Central memory CD8-positive, alpha-beta T cell (primary cell): ENCODE results near the gene ANO3.
"Not testable (repeated sequence)": the region's sequence is repeated elsewhere in the genome, so short reads cannot be mapped to it uniquely, and the experiment has no call there.

ENCODE experiments used
- ATAC-seq: fragments of 150-1000 bp; cut with Tn5 transposase; replicated peaks from 2 replicates; pipeline ENCODE4 v1.10.0; 2022; ENCODE audit warnings: mild to moderate bottlenecking, moderate FRiP score, moderate number of reproducible peaks; ENCODE audit not compliant: poor library complexity, severe bottlenecking; ENCODE audit errors: extremely low read depth
- DNase-seq, 2 donors: peaks; one replicate each; pipeline ENCODE4 v3.0.0; 2021; ENCODE audit warnings: low spot score in 2 of 2
- H3K27ac Mint-ChIP-seq: one replicate; pipeline ENCODE4 v1.8.0; 2022; ENCODE audit warnings: low read depth, mild to moderate bottlenecking, moderate library complexity, mixed read lengths
- H3K27me3 Mint-ChIP-seq: one replicate; pipeline ENCODE4 v1.8.0; 2022; ENCODE audit warnings: mixed read lengths
- H3K36me3 Mint-ChIP-seq: one replicate; pipeline ENCODE4 v1.8.0; 2022; ENCODE audit warnings: mild to moderate bottlenecking, moderate library complexity, mixed read lengths; ENCODE audit not compliant: insufficient read depth
- H3K4me1 Mint-ChIP-seq: one replicate; pipeline ENCODE4 v1.8.0; 2022; ENCODE audit warnings: mixed read lengths
- H3K4me3 Mint-ChIP-seq: one replicate; pipeline ENCODE4 v1.8.0; 2022; ENCODE audit warnings: mild to moderate bottlenecking, moderate library complexity, mixed read lengths
- H3K9me3 Mint-ChIP-seq: one replicate; pipeline ENCODE4 v1.8.0; 2022; ENCODE audit warnings: mixed read lengths

Gene ANO3

GRCh38 chr11:26571861-26572654 is 240.1 kb downstream of the ANO3 start, which contains the start of gene MUC15:
Gene MUC15 (minus strand): TSS chr11:26572263. CDS start chr11:26567094, 5,169 bp downstream.
- Mint-ChIP-seq H3K4me1 (no peaks in the 10 kb centered on the region), H3K36me3 (no peaks in the 10 kb centered on the region), H3K27me3 (no peaks in the 10 kb centered on the region), H3K9me3 (no peaks in the 10 kb centered on the region), H3K4me3 (no peak within 1 kb of the TSS), H3K27ac (no peak within 1 kb of the TSS)
- DNase-seq (no peak), ATAC-seq (no peak)

GRCh38 chr11:26572770-26573402 is 241.0 kb downstream of the ANO3 start:
- H3K4me3 Mint-ChIP-seq, result no peak overlapping the region
- H3K27ac Mint-ChIP-seq, result no peak overlapping the region
- ATAC-seq, result no peak

GRCh38 chr11:26573896-26574295 is 242.0 kb downstream of the ANO3 start:
- Mint-ChIP-seq H3K9me3 (no peaks in the 10 kb centered on the region), H3K36me3 (no peaks in the 10 kb centered on the region), H3K27ac (no peak overlapping the region), H3K27me3 (no peaks in the 10 kb centered on the region), H3K4me1 (no peaks in the 10 kb centered on the region), H3K4me3 (no peak overlapping the region)
- ATAC-seq (no peak), DNase-seq (no peak)

More at GRCh38 chr11:26572770-26573402, 241.0 kb downstream of the ANO3 start:
- DNase-seq, result no peak
- no peaks in the 10 kb centered on the region for H3K9me3 Mint-ChIP-seq
- H3K36me3 Mint-ChIP-seq, result no peaks in the 10 kb centered on the region
- H3K27me3 Mint-ChIP-seq, result no peaks in the 10 kb centered on the region
- H3K4me1 Mint-ChIP-seq, result no peaks in the 10 kb centered on the region

- no peaks in the 10 kb centered on the region for H3K36me3 Mint-ChIP-seq
- ATAC-seq (no peak), DNase-seq (no peak)
- H3K4me1 Mint-ChIP-seq, result no peaks in the 10 kb centered on the region
- H3K27ac Mint-ChIP-seq, result no peak overlapping the region
- no peaks in the 10 kb centered on the region for H3K27me3 Mint-ChIP-seq
- H3K4me3 Mint-ChIP-seq, result no peak overlapping the region
- peaks cover 5% of the 10 kb centered on the region for H3K9me3 Mint-ChIP-seq
Measured at GRCh38 chr11:26575946-26576345, 244.0 kb downstream of the ANO3 start.

GRCh38 chr11:26578998-26579661 is 247.2 kb downstream of the ANO3 start:
- no peaks in the 10 kb centered on the region for H3K27me3 Mint-ChIP-seq
- H3K36me3 Mint-ChIP-seq, result no peaks in the 10 kb centered on the region
- DNase-seq (no peak), ATAC-seq (no peak)
- no peaks in the 10 kb centered on the region for H3K4me1 Mint-ChIP-seq
- peaks cover 5% of the 10 kb centered on the region for H3K9me3 Mint-ChIP-seq
- no peak overlapping the region for H3K4me3 Mint-ChIP-seq
- no peak overlapping the region for H3K27ac Mint-ChIP-seq

GRCh38 chr11:26579683-26580082 is 247.8 kb downstream of the ANO3 start:
- no peak overlapping the region for H3K4me3 Mint-ChIP-seq
- peaks cover 5% of the 10 kb centered on the region for H3K9me3 Mint-ChIP-seq
- H3K27ac Mint-ChIP-seq, result no peak overlapping the region
- no peak for ATAC-seq
- no peaks in the 10 kb centered on the region for H3K36me3 Mint-ChIP-seq
- no peaks in the 10 kb centered on the region for H3K27me3 Mint-ChIP-seq
- no peak for DNase-seq
- no peaks in the 10 kb centered on the region for H3K4me1 Mint-ChIP-seq

GRCh38 chr11:26580929-26581328 is 249.0 kb downstream of the ANO3 start:
- ATAC-seq, result no peak
- Mint-ChIP-seq H3K4me3 (no peak overlapping the region), H3K36me3 (no peaks in the 10 kb centered on the region), H3K27ac (no peak overlapping the region), H3K4me1 (no peaks in the 10 kb centered on the region), H3K27me3 (no peaks in the 10 kb centered on the region), H3K9me3 (peaks cover 5% of the 10 kb centered on the region)
- no peak for DNase-seq

- no peak for ATAC-seq
- Mint-ChIP-seq H3K4me3 (no peak overlapping the region), H3K27me3 (no peaks in the 10 kb centered on the region), H3K4me1 (no peaks in the 10 kb centered on the region), H3K9me3 (peaks cover 5% of the 10 kb centered on the region), H3K36me3 (no peaks in the 10 kb centered on the region), H3K27ac (no peak overlapping the region)
- no peak for DNase-seq
Measured at GRCh38 chr11:26583550-26583949, 251.6 kb downstream of the ANO3 start.

- H3K9me3 Mint-ChIP-seq, result peaks cover 3% of the 10 kb centered on the region
- no peaks in the 10 kb centered on the region for H3K36me3 Mint-ChIP-seq
- H3K27me3 Mint-ChIP-seq, result no peaks in the 10 kb centered on the region
- H3K4me1 Mint-ChIP-seq, result no peaks in the 10 kb centered on the region
- no peak for DNase-seq
- ATAC-seq, result no peak
- H3K4me3 Mint-ChIP-seq, result no peak overlapping the region
- no peak overlapping the region for H3K27ac Mint-ChIP-seq
Measured at GRCh38 chr11:26584818-26585217, 252.9 kb downstream of the ANO3 start.

- no peak overlapping the region for H3K4me3 Mint-ChIP-seq
- no peak for ATAC-seq
- H3K27ac Mint-ChIP-seq, result no peak overlapping the region
- H3K27me3 Mint-ChIP-seq, result no peaks in the 10 kb centered on the region
- peaks cover 17% of the 10 kb centered on the region for H3K9me3 Mint-ChIP-seq
- no peak for DNase-seq
- H3K36me3 Mint-ChIP-seq, result no peaks in the 10 kb centered on the region
- H3K4me1 Mint-ChIP-seq, result no peaks in the 10 kb centered on the region
Measured at GRCh38 chr11:26587073-26587472, 255.1 kb downstream of the ANO3 start.

- H3K27ac Mint-ChIP-seq, result no peak overlapping the region
- H3K4me1 Mint-ChIP-seq, result no peaks in the 10 kb centered on the region
- H3K36me3 Mint-ChIP-seq, result peaks cover 3% of the 10 kb centered on the region
- no peak overlapping the region for H3K4me3 Mint-ChIP-seq
- no peak for DNase-seq
- no peaks in the 10 kb centered on the region for H3K27me3 Mint-ChIP-seq
- ATAC-seq, result no peak
- peaks cover 34% of the 10 kb centered on the region for H3K9me3 Mint-ChIP-seq
Measured at GRCh38 chr11:26593691-26594090, 261.8 kb downstream of the ANO3 start.

GRCh38 chr11:26595207-26595865 is 263.4 kb downstream of the ANO3 start:
- H3K4me1 Mint-ChIP-seq, result not testable (repeated sequence)
- H3K9me3 Mint-ChIP-seq, result peaks cover 28% of the 10 kb centered on the region

More at GRCh38 chr11:26595207-26595865, 263.4 kb downstream of the ANO3 start:
- H3K27ac Mint-ChIP-seq, DNase-seq, ATAC-seq, H3K36me3 Mint-ChIP-seq, H3K27me3 Mint-ChIP-seq, H3K4me3 Mint-ChIP-seq: not testable (repeated sequence)
